GM19240 (cell line): ENCODE data around the gene PAPSS1.

Experiments used
- DNase-seq: peaks from one replicate; pipeline ENCODE4 v3.0.0; 2011; ENCODE audit warnings: low spot score; ENCODE audit not compliant: insufficient read length

The PAPSS1 gene

GRCh38 chr4:107570952-107571351 lies 149.1 kb downstream of the PAPSS1 start:
- no peak for DNase-seq

DNA sequence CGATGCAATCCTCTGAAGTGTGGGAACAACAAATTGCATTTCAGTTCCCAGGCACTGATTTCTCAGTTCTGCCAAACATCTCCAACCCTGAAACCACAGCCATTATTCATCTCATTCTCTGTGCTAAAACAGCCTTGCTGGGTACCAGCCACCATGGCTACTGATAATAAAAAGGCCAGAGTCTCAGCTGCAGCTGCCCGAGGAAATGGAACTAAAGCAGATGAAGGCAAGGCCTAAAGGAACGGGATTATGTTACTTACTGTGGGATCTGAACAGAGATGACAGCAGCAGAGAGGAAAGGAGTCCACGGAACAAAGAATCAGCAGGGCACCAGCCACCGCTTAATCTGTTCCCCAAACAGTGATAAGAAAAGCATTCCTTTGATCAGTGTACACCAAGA lies 155.7 kb downstream of the PAPSS1 start:
- DNase-seq: no peak
